DOHH2 (cell line): ENCODE results near the gene AIG1.
"Not testable (repeated sequence)": the region's sequence is repeated elsewhere in the genome, so short reads cannot be mapped to it uniquely, and the experiment has no call there.

Experiments
- H3F3A ChIP-seq: fragments of 200-600 bp; sonication (generic), shearing (Covaris generic); 2 replicates; pipeline ENCODE4 v1.6.0; 2016; ENCODE audit warnings: antibody characterized with exemption, mild to moderate bottlenecking; ENCODE audit not compliant: control insufficient read depth, insufficient read depth
- H3K27ac ChIP-seq: fragments of 200-600 bp; sonication (generic); 2 replicates; pipeline ENCODE4 v1.5.1; 2014; ENCODE audit warnings: low read depth, mild to moderate bottlenecking, low read length, moderate library complexity
- H3K27me3 ChIP-seq: fragments of 200-600 bp; sonication (generic); 2 replicates; pipeline ENCODE4 v1.6.1; 2014; ENCODE audit warnings: mild to moderate bottlenecking, low read length, mixed read lengths; ENCODE audit not compliant: control insufficient read depth
- H3K36me3 ChIP-seq: fragments of 200-600 bp; sonication (generic); 2 replicates; pipeline ENCODE4 v1.6.1; 2014; ENCODE audit warnings: mild to moderate bottlenecking, low read length, moderate library complexity, mixed read lengths; ENCODE audit not compliant: control insufficient read depth
- H3K4me1 ChIP-seq: fragments of 200-600 bp; sonication (generic); 2 replicates; pipeline ENCODE4 v1.6.1; 2014; ENCODE audit warnings: mild to moderate bottlenecking, low read length, mixed read lengths; ENCODE audit not compliant: control insufficient read depth
- H3K4me2 ChIP-seq: fragments of 200-600 bp; sonication (generic); 2 replicates; pipeline ENCODE4 v1.6.0; 2014; ENCODE audit warnings: mild to moderate bottlenecking, low read length, moderate library complexity
- H3K4me3 ChIP-seq: fragments of 200-600 bp; sonication (generic); 2 replicates; pipeline ENCODE4 v1.5.1; 2014; ENCODE audit warnings: mild to moderate bottlenecking, low read length, mixed read lengths
- H3K79me2 ChIP-seq: fragments of 200-600 bp; sonication (generic); 2 replicates; pipeline ENCODE4 v1.6.1; 2014; ENCODE audit warnings: mild to moderate bottlenecking, low read length, mixed read lengths; ENCODE audit not compliant: control insufficient read depth
- H3K9me2 ChIP-seq: fragments of 200-600 bp; sonication (generic); replicated peaks from 2 replicates; pipeline ENCODE4 v1.6.1; 2014; ENCODE audit warnings: mild to moderate bottlenecking, low read length, mixed read lengths; ENCODE audit not compliant: control insufficient read depth
- H3K9me3 ChIP-seq: fragments of 200-600 bp; sonication (generic); 2 replicates; pipeline ENCODE4 v1.6.1; 2014; ENCODE audit warnings: antibody characterized with exemption, low read length, mixed read lengths; ENCODE audit not compliant: control insufficient read depth, insufficient read depth
- H4K20me1 ChIP-seq: fragments of 200-600 bp; sonication (generic); 2 replicates; pipeline ENCODE4 v1.6.0; 2014; ENCODE audit warnings: low read depth, mild to moderate bottlenecking, antibody characterized with exemption, low read length, moderate library complexity; ENCODE audit not compliant: control insufficient read depth, insufficient read depth
- CTCF ChIP-seq: fragments of 200-600 bp; sonication (generic); IDR thresholded peaks from one replicate; pipeline ENCODE4 v1.5.1; 2014; ENCODE audit warnings: antibody characterized with exemption, mild to moderate bottlenecking, low read depth, low read length; ENCODE audit not compliant: poor library complexity, severe bottlenecking
- EZH2phosphoT487 ChIP-seq: fragments of 200-600 bp; sonication (generic); IDR thresholded peaks from 2 replicates; pipeline ENCODE4 v1.6.1; 2017; ENCODE audit warnings: borderline replicate concordance, mild to moderate bottlenecking, antibody characterized with exemption, low read length, moderate library complexity, mixed read lengths

AIG1 gene

GRCh38 chr6:143078468-143079324 is 18.0 kb downstream of the AIG1 start:
- no peaks in the 10 kb centered on the region for H3K9me2 ChIP-seq
- H3K4me3 ChIP-seq = no peak overlapping the region
- no peak overlapping the region for H3K27ac ChIP-seq
- H3K4me2 ChIP-seq = no peak overlapping the region
- H3K27me3 ChIP-seq = no peaks in the 10 kb centered on the region
- H3K9me3 ChIP-seq = no peaks in the 10 kb centered on the region
- no peaks in the 10 kb centered on the region for H3K79me2 ChIP-seq
- no peak for TF ChIP-seq EZH2phosphoT487
- TF ChIP-seq CTCF = no peak
- no peaks in the 10 kb centered on the region for H4K20me1 ChIP-seq
- H3K4me1 ChIP-seq = no peaks in the 10 kb centered on the region
- H3F3A ChIP-seq = no peaks in the 10 kb centered on the region
- no peaks in the 10 kb centered on the region for H3K36me3 ChIP-seq

GRCh38 chr6:143079325-143079640 is 18.6 kb downstream of the AIG1 start:
- Histone ChIP-seq H3K36me3 (no peaks in the 10 kb centered on the region), H3K4me3 (no peak overlapping the region), H3K79me2 (no peaks in the 10 kb centered on the region), H3K9me2 (no peaks in the 10 kb centered on the region), H3K9me3 (no peaks in the 10 kb centered on the region), H3K4me1 (no peaks in the 10 kb centered on the region), H3K27me3 (no peaks in the 10 kb centered on the region), H3K27ac (no peak overlapping the region), H3K4me2 (no peak overlapping the region), H4K20me1 (no peaks in the 10 kb centered on the region), H3F3A (no peaks in the 10 kb centered on the region)
- TF ChIP-seq CTCF (no peak), EZH2phosphoT487 (no peak)

- not testable (repeated sequence) for H4K20me1 ChIP-seq, H3K9me2 ChIP-seq, H3K79me2 ChIP-seq, H3K9me3 ChIP-seq, H3K4me3 ChIP-seq, H3K27me3 ChIP-seq, H3F3A ChIP-seq, H3K4me2 ChIP-seq, H3K36me3 ChIP-seq, H3K4me1 ChIP-seq, H3K27ac ChIP-seq
Measured at GRCh38 chr6:143082274-143082673, 21.6 kb downstream of the AIG1 start.

- H3K9me2 ChIP-seq, H3K27ac ChIP-seq, H4K20me1 ChIP-seq, H3K4me1 ChIP-seq, H3K36me3 ChIP-seq, H3K27me3 ChIP-seq, H3K9me3 ChIP-seq, H3K4me2 ChIP-seq, H3F3A ChIP-seq, H3K79me2 ChIP-seq, H3K4me3 ChIP-seq: not testable (repeated sequence)
Measured at GRCh38 chr6:143084019-143084418, 23.3 kb downstream of the AIG1 start.

GRCh38 chr6:143087335-143087734 is 26.6 kb downstream of the AIG1 start:
- H3F3A ChIP-seq, H3K9me3 ChIP-seq, H3K4me3 ChIP-seq, H3K9me2 ChIP-seq, H3K79me2 ChIP-seq, H3K4me1 ChIP-seq, H3K36me3 ChIP-seq, H3K27me3 ChIP-seq, H3K27ac ChIP-seq, H3K4me2 ChIP-seq, H4K20me1 ChIP-seq: not testable (repeated sequence)
